Measurements from ENCODE around the gene TSPOAP1.

The TSPOAP1 gene

DNA sequence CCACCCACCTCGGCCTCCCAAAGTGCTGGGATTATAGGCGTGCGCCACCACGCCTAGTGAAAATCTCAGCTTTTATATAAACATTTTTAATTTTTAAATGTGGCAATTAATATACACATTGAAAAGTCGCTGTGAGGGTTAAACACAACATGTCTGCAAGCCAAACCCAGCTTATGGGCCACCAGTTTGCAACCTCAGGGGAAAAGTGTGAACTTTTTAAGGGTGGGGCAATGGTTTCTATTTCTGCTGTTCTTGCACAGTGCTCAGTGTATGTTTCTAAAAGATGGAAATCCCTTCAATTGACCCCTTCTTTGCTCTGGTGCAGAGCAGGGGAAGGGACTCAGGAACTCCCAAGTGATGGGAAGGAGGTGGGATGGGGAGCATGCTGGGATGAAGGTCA lies 41.7 kb upstream of the TSPOAP1 start:
- 91% methylated on average over 4 of the region's 5 CpGs for WGBS
- no peak overlapping the region for H3K27ac ChIP-seq (ENCODE audit: low read depth, low read length)
- no peak overlapping the region for H3K4me3 ChIP-seq (ENCODE audit: low read length)
- H3K9ac ChIP-seq (ENCODE audit: low read depth, low read length) = no peak overlapping the region
- no peaks in the 10 kb centered on the region for H3K27me3 ChIP-seq (ENCODE audit: insufficient read depth, low read length)
- H3K36me3 ChIP-seq (ENCODE audit: insufficient read depth, low read length) = no peaks in the 10 kb centered on the region
- no peaks in the 10 kb centered on the region for H3K9me3 ChIP-seq (ENCODE audit: insufficient read depth, low read depth, low read length)
- no peaks in the 10 kb centered on the region for H3K4me1 ChIP-seq (ENCODE audit: insufficient read depth, low read length)

GRCh38 chr17:58369214-58370031 lies 40.8 kb upstream of the TSPOAP1 start:
- H3K4me3 ChIP-seq (ENCODE audit: low read length) = no peak overlapping the region
- no peaks in the 10 kb centered on the region for H3K36me3 ChIP-seq (ENCODE audit: insufficient read depth, low read length)
- no peaks in the 10 kb centered on the region for H3K27me3 ChIP-seq (ENCODE audit: insufficient read depth, low read length)
- H3K27ac ChIP-seq (ENCODE audit: low read depth, low read length) = no peak overlapping the region
- 87% methylated on average over 5 of the region's 5 CpGs for WGBS
- H3K4me1 ChIP-seq (ENCODE audit: insufficient read depth, low read length) = peaks cover 2% of the 10 kb centered on the region; the same call in 1 of the 2 replicates
- H3K9me3 ChIP-seq (ENCODE audit: insufficient read depth, low read depth, low read length) = no peaks in the 10 kb centered on the region
- H3K9ac ChIP-seq (ENCODE audit: low read depth, low read length) = no peak overlapping the region; the same call in 1 of the 2 replicates

- Histone ChIP-seq H3K27me3 (ENCODE audit: insufficient read depth, low read length) (no peaks in the 10 kb centered on the region), H3K9me3 (ENCODE audit: insufficient read depth, low read depth, low read length) (no peaks in the 10 kb centered on the region), H3K27ac (ENCODE audit: low read depth, low read length) (no peak overlapping the region), H3K4me3 (ENCODE audit: low read length) (no peak overlapping the region), H3K9ac (ENCODE audit: low read depth, low read length) (no peak overlapping the region; the same call in 1 of the 2 replicates), H3K36me3 (ENCODE audit: insufficient read depth, low read length) (no peaks in the 10 kb centered on the region), H3K4me1 (ENCODE audit: insufficient read depth, low read length) (peaks cover 7% of the 10 kb centered on the region; the same call in 1 of the 2 replicates)
- 97% methylated on average over 3 of the region's 3 CpGs for WGBS
These were observed 40.2 kb upstream of the TSPOAP1 start for GRCh38 chr17:58368860-58369213.

DNA sequence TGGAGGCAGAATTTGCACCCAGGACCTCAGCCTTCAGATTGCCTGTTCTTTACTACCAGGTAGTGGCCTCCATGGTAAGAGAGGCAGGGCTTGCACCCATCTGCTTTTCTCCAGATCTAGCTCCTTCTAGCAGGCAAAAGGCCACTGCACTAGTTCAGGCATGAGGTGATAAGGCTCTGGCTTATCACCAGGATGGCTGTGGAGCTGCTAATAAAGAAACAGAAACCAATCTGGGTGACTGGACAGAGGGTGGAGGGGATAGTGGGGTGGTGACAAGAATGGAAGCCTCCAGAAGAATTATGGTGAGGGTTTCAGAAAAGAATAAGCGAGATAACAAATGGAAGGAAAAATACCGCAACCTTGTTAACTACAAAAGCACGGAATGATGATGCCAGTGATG lies 38.9 kb upstream of the TSPOAP1 start:
- Histone ChIP-seq H3K36me3 (ENCODE audit: insufficient read depth, low read length) (no peaks in the 10 kb centered on the region), H3K27ac (ENCODE audit: low read depth, low read length) (no peak overlapping the region), H3K9ac (ENCODE audit: low read depth, low read length) (no peak overlapping the region), H3K4me3 (ENCODE audit: low read length) (no peak overlapping the region), H3K9me3 (ENCODE audit: insufficient read depth, low read depth, low read length) (no peaks in the 10 kb centered on the region), H3K27me3 (ENCODE audit: insufficient read depth, low read length) (no peaks in the 10 kb centered on the region), H3K4me1 (ENCODE audit: insufficient read depth, low read length) (peaks cover 7% of the 10 kb centered on the region; the same call in 1 of the 2 replicates)
- WGBS = 95% methylated on average over 3 of the region's 3 CpGs

GRCh38 chr17:58365980-58366595 lies 37.5 kb upstream of the TSPOAP1 start:
- 73% methylated on average over 5 of the region's 5 CpGs for WGBS

GRCh38 chr17:58365185-58365979 lies 36.8 kb upstream of the TSPOAP1 start:
- no peak overlapping the region for H3K4me3 ChIP-seq (ENCODE audit: low read length)
- H3K4me1 ChIP-seq (ENCODE audit: insufficient read depth, low read length) = peaks cover 7% of the 10 kb centered on the region; the same call in 1 of the 2 replicates
- no peaks in the 10 kb centered on the region for H3K36me3 ChIP-seq (ENCODE audit: insufficient read depth, low read length)
- H3K9me3 ChIP-seq (ENCODE audit: insufficient read depth, low read depth, low read length) = no peaks in the 10 kb centered on the region
- H3K27me3 ChIP-seq (ENCODE audit: insufficient read depth, low read length) = no peaks in the 10 kb centered on the region
- H3K9ac ChIP-seq (ENCODE audit: low read depth, low read length) = no peak overlapping the region
- H3K27ac ChIP-seq (ENCODE audit: low read depth, low read length) = no peak overlapping the region

More at GRCh38 chr17:58365980-58366595, 37.5 kb upstream of the TSPOAP1 start:
- Histone ChIP-seq H3K27ac (ENCODE audit: low read depth, low read length) (no peak overlapping the region), H3K9ac (ENCODE audit: low read depth, low read length) (no peak overlapping the region), H3K4me3 (ENCODE audit: low read length) (no peak overlapping the region), H3K4me1 (ENCODE audit: insufficient read depth, low read length) (peaks cover 7% of the 10 kb centered on the region; the same call in 1 of the 2 replicates), H3K27me3 (ENCODE audit: insufficient read depth, low read length) (no peaks in the 10 kb centered on the region), H3K9me3 (ENCODE audit: insufficient read depth, low read depth, low read length) (no peaks in the 10 kb centered on the region), H3K36me3 (ENCODE audit: insufficient read depth, low read length) (no peaks in the 10 kb centered on the region)

- no peaks in the 10 kb centered on the region for H3K36me3 ChIP-seq (ENCODE audit: insufficient read depth, low read length)
- no peak overlapping the region for H3K4me3 ChIP-seq (ENCODE audit: low read length)
- no peaks in the 10 kb centered on the region for H3K9me3 ChIP-seq (ENCODE audit: insufficient read depth, low read depth, low read length)
- H3K4me1 ChIP-seq (ENCODE audit: insufficient read depth, low read length) = peaks cover 7% of the 10 kb centered on the region; the same call in 1 of the 2 replicates
- 53% methylated on average over 7 of the region's 7 CpGs for WGBS
- H3K27me3 ChIP-seq (ENCODE audit: insufficient read depth, low read length) = no peaks in the 10 kb centered on the region
- peak overlapping the region; percentile 31; the same call in 1 of the 2 replicates for H3K27ac ChIP-seq (ENCODE audit: low read depth, low read length)
- no peak overlapping the region for H3K9ac ChIP-seq (ENCODE audit: low read depth, low read length)
These were observed 35.8 kb upstream of the TSPOAP1 start for GRCh38 chr17:58364270-58364942.

- no peaks in the 10 kb centered on the region for H3K36me3 ChIP-seq (ENCODE audit: insufficient read depth, low read length)
- no peaks in the 10 kb centered on the region for H3K27me3 ChIP-seq (ENCODE audit: insufficient read depth, low read length)
- H3K9me3 ChIP-seq (ENCODE audit: insufficient read depth, low read depth, low read length) = no peaks in the 10 kb centered on the region
- peaks cover 7% of the 10 kb centered on the region; the same call in 1 of the 2 replicates for H3K4me1 ChIP-seq (ENCODE audit: insufficient read depth, low read length)
- H3K27ac ChIP-seq (ENCODE audit: low read depth, low read length) = no peak overlapping the region
- WGBS = 94% methylated on average over 8 of the region's 8 CpGs
- H3K9ac ChIP-seq (ENCODE audit: low read depth, low read length) = no peak overlapping the region
- no peak overlapping the region for H3K4me3 ChIP-seq (ENCODE audit: low read length)
These were observed 35.0 kb upstream of the TSPOAP1 start for GRCh38 chr17:58363457-58364185.

GRCh38 chr17:58362368-58363014 lies 33.9 kb upstream of the TSPOAP1 start:
- WGBS = 91% methylated on average over 16 of the region's 16 CpGs
- Histone ChIP-seq H3K36me3 (ENCODE audit: insufficient read depth, low read length) (no peaks in the 10 kb centered on the region), H3K9ac (ENCODE audit: low read depth, low read length) (no peak overlapping the region), H3K9me3 (ENCODE audit: insufficient read depth, low read depth, low read length) (no peaks in the 10 kb centered on the region), H3K27ac (ENCODE audit: low read depth, low read length) (no peak overlapping the region), H3K4me3 (ENCODE audit: low read length) (no peak overlapping the region), H3K4me1 (ENCODE audit: insufficient read depth, low read length) (peaks cover 7% of the 10 kb centered on the region; the same call in 1 of the 2 replicates), H3K27me3 (ENCODE audit: insufficient read depth, low read length) (no peaks in the 10 kb centered on the region)

Data from HUES64 (cell line).